GM12878 (cell line): Measurements from ENCODE around the gene NEK10.

Experiments used
- FOXK2 ChIP-seq: fragments of 450-650 bp; IDR thresholded peaks from 2 replicates; pipeline ENCODE4 v1.6.1; 2017; ENCODE audit warnings: mild to moderate bottlenecking, moderate library complexity
- MXI1 ChIP-seq: fragments of 150-350 bp; IDR thresholded peaks from 2 replicates; pipeline ENCODE4 v1.6.1; 2011; ENCODE audit warnings: low read depth, mild to moderate bottlenecking, inconsistent platforms, low read length, improper control_type of control experiment
- MYC ChIP-seq: IDR thresholded peaks from 2 replicates; pipeline ENCODE4 v1.6.1; 2011; ENCODE audit warnings: mild to moderate bottlenecking, low read length, moderate library complexity, inconsistent platforms; ENCODE audit not compliant: insufficient read depth, insufficient replicate concordance, insufficient read length, severe bottlenecking
- YY1 ChIP-seq: IDR thresholded peaks from 2 replicates; pipeline ENCODE4 v1.6.1; 2011; ENCODE audit warnings: low read depth, mild to moderate bottlenecking, low read length
- ZNF274 ChIP-seq: IDR thresholded peaks from one replicate; pipeline ENCODE4 v1.8.0; 2011; ENCODE audit not compliant: insufficient read length, insufficient read depth
- TF ChIP-seq, protein P1 (sequence below): fragments of 450-650 bp; IDR thresholded peaks from 2 replicates; pipeline ENCODE4 v1.6.1; 2016; ENCODE audit warnings: mild to moderate bottlenecking

- TF ChIP-seq YY1: no peak
- TF ChIP-seq ZNF274: no peak
- no peak for TF ChIP-seq MYC
- no peak for TF ChIP-seq FOXK2
- TF ChIP-seq, protein P1, sequence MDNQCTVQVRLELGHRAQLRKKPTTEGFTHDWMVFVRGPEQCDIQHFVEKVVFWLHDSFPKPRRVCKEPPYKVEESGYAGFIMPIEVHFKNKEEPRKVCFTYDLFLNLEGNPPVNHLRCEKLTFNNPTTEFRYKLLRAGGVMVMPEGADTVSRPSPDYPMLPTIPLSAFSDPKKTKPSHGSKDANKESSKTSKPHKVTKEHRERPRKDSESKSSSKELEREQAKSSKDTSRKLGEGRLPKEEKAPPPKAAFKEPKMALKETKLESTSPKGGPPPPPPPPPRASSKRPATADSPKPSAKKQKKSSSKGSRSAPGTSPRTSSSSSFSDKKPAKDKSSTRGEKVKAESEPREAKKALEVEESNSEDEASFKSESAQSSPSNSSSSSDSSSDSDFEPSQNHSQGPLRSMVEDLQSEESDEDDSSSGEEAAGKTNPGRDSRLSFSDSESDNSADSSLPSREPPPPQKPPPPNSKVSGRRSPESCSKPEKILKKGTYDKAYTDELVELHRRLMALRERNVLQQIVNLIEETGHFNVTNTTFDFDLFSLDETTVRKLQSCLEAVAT: no peak
- TF ChIP-seq MXI1: no peak
Observed at GRCh38 chr3:27387625-27388024, 18.4 kb upstream of the NEK10 start.
